WTC11 (cell line): ENCODE results near the gene LMOD1. TPM values are rescaled to one million over a fixed set of nuclear protein-coding genes. Genes with fewer than 3 reads are reported as not detected.
A peak's percentile ranks its signal among the peaks of the same experiment; 100 is the strongest.

ENCODE experiments used
- ATAC-seq: fragments of 200-7000 bp; cut with Tn5 transposase; 2 replicates; pipeline ENCODE4 v1.10.0; 2021; ENCODE audit warnings: mild to moderate bottlenecking, moderate library complexity
- CTCF ChIA-PET: fragments of 300-600 bp; sonication (Branson Sonifier 250); formaldehyde crosslinking; loops from one replicate; lab custom pipeline; 2021; ENCODE audit warnings: antibody characterized with exemption; lab: Charles Lee
- POLR2A ChIA-PET: fragments of 350-600 bp; sonication (Branson Sonifier 250); formaldehyde crosslinking; loops from one replicate; lab custom pipeline; 2021; ENCODE audit warnings: antibody characterized with exemption; lab: Charles Lee
- DNase-seq: peaks from one replicate; pipeline ENCODE4 v3.0.0; 2021; ENCODE audit warnings: low spot score
- H3K27ac Mint-ChIP-seq: 2 replicates; pipeline ENCODE4 v1.8.0; 2021; ENCODE audit warnings: mixed read lengths
- H3K27me3 Mint-ChIP-seq: 2 replicates; pipeline ENCODE4 v1.8.0; 2021; ENCODE audit warnings: low read depth, mild to moderate bottlenecking, moderate library complexity, mixed read lengths
- H3K36me3 Mint-ChIP-seq: 2 replicates; pipeline ENCODE4 v1.8.0; 2021; ENCODE audit warnings: mixed read lengths
- H3K4me1 Mint-ChIP-seq: 2 replicates; pipeline ENCODE4 v1.8.0; 2022; ENCODE audit warnings: mixed read lengths
- H3K4me3 Mint-ChIP-seq: 2 replicates; pipeline ENCODE4 v1.8.0; 2021; ENCODE audit warnings: mild to moderate bottlenecking, moderate library complexity, mixed read lengths
- H3K9me3 Mint-ChIP-seq: 2 replicates; pipeline ENCODE4 v1.8.0; 2021; ENCODE audit warnings: mixed read lengths
- ATF6 ChIP-seq: sonication (generic); formaldehyde crosslinking; IDR thresholded peaks from 2 replicates; pipeline ENCODE4 v1.8.1; 2023; ENCODE audit warnings: mild to moderate bottlenecking, missing genetic modification reagents
- CTCF ChIP-seq: fragments of 200-600 bp; IDR thresholded peaks from 2 replicates; pipeline ENCODE4 v1.8.0; 2022; ENCODE audit warnings: antibody characterized with exemption
- ERG ChIP-seq: fragments of 250-450 bp; sonication (Bioruptor Pico); IDR thresholded peaks from 2 replicates; pipeline ENCODE4 v1.8.0; 2021; ENCODE audit warnings: mild to moderate bottlenecking
- FOXJ3 ChIP-seq: sonication (generic); formaldehyde crosslinking; IDR thresholded peaks from 2 replicates; pipeline ENCODE4 v1.9.0; 2021; ENCODE audit warnings: missing genetic modification reagents, mild to moderate bottlenecking, borderline replicate concordance
- GTF2I ChIP-seq: fragments of 250-450 bp; sonication (Bioruptor Pico); conservative IDR thresholded peaks from 2 replicates; pipeline ENCODE4 v1.4.0; 2021; ENCODE audit warnings: mild to moderate bottlenecking
- HMGXB4 ChIP-seq: sonication (generic); formaldehyde crosslinking; IDR thresholded peaks from 2 replicates; pipeline ENCODE4 v1.8.1; 2023; ENCODE audit warnings: mild to moderate bottlenecking, moderate library complexity, missing genetic modification reagents
- KAT7 ChIP-seq: sonication (generic); formaldehyde crosslinking; IDR thresholded peaks from 2 replicates; pipeline ENCODE4 v1.8.1; 2023; ENCODE audit warnings: missing genetic modification reagents, mild to moderate bottlenecking, borderline replicate concordance
- NFYB ChIP-seq: sonication (generic); formaldehyde crosslinking; conservative IDR thresholded peaks from 2 replicates; pipeline ENCODE4 v1.8.0; 2022; ENCODE audit warnings: low read depth, missing genetic modification reagents
- NR1H2 ChIP-seq: sonication (generic); formaldehyde crosslinking; IDR thresholded peaks from 2 replicates; pipeline ENCODE4 v1.9.0; 2021; ENCODE audit warnings: mild to moderate bottlenecking, moderate library complexity, missing genetic modification reagents
- OVOL2 ChIP-seq: fragments of 250-450 bp; sonication (Bioruptor Pico); IDR thresholded peaks from 2 replicates; pipeline ENCODE4 v1.9.0; 2021; ENCODE audit warnings: mild to moderate bottlenecking, borderline replicate concordance
- PREB ChIP-seq: sonication (generic); formaldehyde crosslinking; IDR thresholded peaks from 2 replicates; pipeline ENCODE4 v1.8.1; 2022; ENCODE audit warnings: mild to moderate bottlenecking, missing genetic modification reagents, moderate library complexity, borderline replicate concordance
- PRRX2 ChIP-seq: fragments of 250-450 bp; sonication (Bioruptor Pico); IDR thresholded peaks from 2 replicates; pipeline ENCODE4 v1.8.0; 2021; ENCODE audit warnings: mild to moderate bottlenecking
- SMAD3 ChIP-seq: sonication (generic); formaldehyde crosslinking; IDR thresholded peaks from 2 replicates; pipeline ENCODE4 v1.8.0; 2022; ENCODE audit warnings: missing genetic modification reagents, mild to moderate bottlenecking, borderline replicate concordance
- SMAD4 ChIP-seq: sonication (generic); formaldehyde crosslinking; IDR thresholded peaks from 2 replicates; pipeline ENCODE4 v1.8.0; 2022; ENCODE audit warnings: mild to moderate bottlenecking, missing genetic modification reagents
- TCF7 ChIP-seq: sonication (generic); formaldehyde crosslinking; IDR thresholded peaks from 2 replicates; pipeline ENCODE4 v1.8.0; 2022; ENCODE audit warnings: mild to moderate bottlenecking, low read depth, missing genetic modification reagents, moderate library complexity
- TEAD1 ChIP-seq: sonication (generic); formaldehyde crosslinking; IDR thresholded peaks from 2 replicates; pipeline ENCODE4 v1.8.0; 2022; ENCODE audit warnings: mild to moderate bottlenecking, missing genetic modification reagents
- TEAD4 ChIP-seq: sonication (generic); formaldehyde crosslinking; IDR thresholded peaks from 2 replicates; pipeline ENCODE4 v1.8.0; 2022; ENCODE audit warnings: mild to moderate bottlenecking, missing genetic modification reagents
- ZMAT4 ChIP-seq: fragments of 250-450 bp; sonication (Bioruptor Pico); IDR thresholded peaks from 2 replicates; pipeline ENCODE4 v1.9.0; 2021; ENCODE audit warnings: mild to moderate bottlenecking
- ZNF138 ChIP-seq: sonication (generic); formaldehyde crosslinking; conservative IDR thresholded peaks from 2 replicates; pipeline ENCODE4 v1.8.1; 2022; ENCODE audit warnings: mild to moderate bottlenecking, moderate library complexity, missing genetic modification reagents
- ZNF263 ChIP-seq: sonication (generic); formaldehyde crosslinking; IDR thresholded peaks from 2 replicates; pipeline ENCODE4 v1.8.1; 2022; ENCODE audit warnings: low read depth, mild to moderate bottlenecking, moderate library complexity, missing genetic modification reagents
- ZNF671 ChIP-seq: fragments of 250-450 bp; sonication (Bioruptor Pico); IDR thresholded peaks from 2 replicates; pipeline ENCODE4 v1.8.0; 2021; ENCODE audit warnings: mild to moderate bottlenecking
- total RNA-seq: library from RNA; stranded (reverse); gene quantifications from 3 replicates; pipeline ENCODE4 v1.2.3, GENCODE V29; 2021
- TF ChIP-seq, protein P1 (sequence below): sonication (generic); formaldehyde crosslinking; IDR thresholded peaks from 2 replicates; pipeline ENCODE4 v1.8.0; 2022; ENCODE audit warnings: mild to moderate bottlenecking, missing genetic modification reagents
- TF ChIP-seq, protein P2 (sequence below): sonication (generic); formaldehyde crosslinking; IDR thresholded peaks from 2 replicates; pipeline ENCODE4 v1.8.1; 2023; ENCODE audit warnings: mild to moderate bottlenecking, missing genetic modification reagents, moderate library complexity
- TF ChIP-seq, protein P3 (sequence below): sonication (generic); formaldehyde crosslinking; conservative IDR thresholded peaks from 2 replicates; pipeline ENCODE4 v1.8.1; 2023; ENCODE audit warnings: mild to moderate bottlenecking, low read depth, missing genetic modification reagents, moderate library complexity

Gene LMOD1
- total RNA-seq, 1 experiment from 2014 or later, result 1.5 TPM

GRCh38 chr1:201888282-201889089 is 57.9 kb downstream of the LMOD1 start, which contains the start of gene SHISA4:
TSS of gene SHISA4 (plus strand) at chr1:201888898. CDS start at chr1:201888995, 97 bp downstream.
- peaks cover 36% of the 10 kb centered on the region for H3K27me3 Mint-ChIP-seq
- POLR2A ChIA-PET, result no interaction called here
- ATAC-seq (peak; percentile 67), DNase-seq (peak; percentile 63)
- H3K4me1 Mint-ChIP-seq, result peaks cover 17% of the 10 kb centered on the region
- no peaks in the 10 kb centered on the region for H3K36me3 Mint-ChIP-seq
- H3K4me3 Mint-ChIP-seq, result peak within 1 kb of the TSS; percentile 77
- H3K27ac Mint-ChIP-seq, result no peak within 1 kb of the TSS
- H3K9me3 Mint-ChIP-seq, result no peaks in the 10 kb centered on the region
- CTCF ChIA-PET, result interaction anchor here (0.7 to 2.8 kb wide), 6 partner anchors 11 to 350 kb away, joined by 3 to 19 read pairs (median 4); partner anchors contain the start of genes ELF3, LMOD1 and NAV1
- TF ChIP-seq ZMAT4 (CRISPR knock-in tag) (no peak), ZNF138 (CRISPR knock-in tag) (no peak), PREB (CRISPR knock-in tag) (no peak), TEAD4 (no peak), NFYB (CRISPR knock-in tag) (no peak), HMGXB4 (0 out of 2 replicates have a peak, but pooled peaks have one; percentile 57), ATF6 (no peak), ERG (no peak), ZNF671 (CRISPR knock-in tag) (no peak), TCF7 (no peak), TEAD1 (0 out of 2 replicates have a peak, but pooled peaks have one; percentile 12), FOXJ3 (no peak), SMAD4 (CRISPR knock-in tag) (no peak), PRRX2 (no peak), OVOL2 (CRISPR knock-in tag) (no peak), GTF2I (CRISPR knock-in tag) (no peak), CTCF (no peak), KAT7 (CRISPR knock-in tag) (no peak), SMAD3 (CRISPR knock-in tag) (no peak), NR1H2 (no peak), ZNF263 (no peak)
- TF ChIP-seq, protein P1, sequence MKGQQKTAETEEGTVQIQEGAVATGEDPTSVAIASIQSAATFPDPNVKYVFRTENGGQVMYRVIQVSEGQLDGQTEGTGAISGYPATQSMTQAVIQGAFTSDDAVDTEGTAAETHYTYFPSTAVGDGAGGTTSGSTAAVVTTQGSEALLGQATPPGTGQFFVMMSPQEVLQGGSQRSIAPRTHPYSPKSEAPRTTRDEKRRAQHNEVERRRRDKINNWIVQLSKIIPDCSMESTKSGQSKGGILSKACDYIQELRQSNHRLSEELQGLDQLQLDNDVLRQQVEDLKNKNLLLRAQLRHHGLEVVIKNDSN (CRISPR knock-in tag), result no peak
- TF ChIP-seq, protein P2, sequence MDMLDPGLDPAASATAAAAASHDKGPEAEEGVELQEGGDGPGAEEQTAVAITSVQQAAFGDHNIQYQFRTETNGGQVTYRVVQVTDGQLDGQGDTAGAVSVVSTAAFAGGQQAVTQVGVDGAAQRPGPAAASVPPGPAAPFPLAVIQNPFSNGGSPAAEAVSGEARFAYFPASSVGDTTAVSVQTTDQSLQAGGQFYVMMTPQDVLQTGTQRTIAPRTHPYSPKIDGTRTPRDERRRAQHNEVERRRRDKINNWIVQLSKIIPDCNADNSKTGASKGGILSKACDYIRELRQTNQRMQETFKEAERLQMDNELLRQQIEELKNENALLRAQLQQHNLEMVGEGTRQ (CRISPR knock-in tag), result no peak
- TF ChIP-seq, protein P3, sequence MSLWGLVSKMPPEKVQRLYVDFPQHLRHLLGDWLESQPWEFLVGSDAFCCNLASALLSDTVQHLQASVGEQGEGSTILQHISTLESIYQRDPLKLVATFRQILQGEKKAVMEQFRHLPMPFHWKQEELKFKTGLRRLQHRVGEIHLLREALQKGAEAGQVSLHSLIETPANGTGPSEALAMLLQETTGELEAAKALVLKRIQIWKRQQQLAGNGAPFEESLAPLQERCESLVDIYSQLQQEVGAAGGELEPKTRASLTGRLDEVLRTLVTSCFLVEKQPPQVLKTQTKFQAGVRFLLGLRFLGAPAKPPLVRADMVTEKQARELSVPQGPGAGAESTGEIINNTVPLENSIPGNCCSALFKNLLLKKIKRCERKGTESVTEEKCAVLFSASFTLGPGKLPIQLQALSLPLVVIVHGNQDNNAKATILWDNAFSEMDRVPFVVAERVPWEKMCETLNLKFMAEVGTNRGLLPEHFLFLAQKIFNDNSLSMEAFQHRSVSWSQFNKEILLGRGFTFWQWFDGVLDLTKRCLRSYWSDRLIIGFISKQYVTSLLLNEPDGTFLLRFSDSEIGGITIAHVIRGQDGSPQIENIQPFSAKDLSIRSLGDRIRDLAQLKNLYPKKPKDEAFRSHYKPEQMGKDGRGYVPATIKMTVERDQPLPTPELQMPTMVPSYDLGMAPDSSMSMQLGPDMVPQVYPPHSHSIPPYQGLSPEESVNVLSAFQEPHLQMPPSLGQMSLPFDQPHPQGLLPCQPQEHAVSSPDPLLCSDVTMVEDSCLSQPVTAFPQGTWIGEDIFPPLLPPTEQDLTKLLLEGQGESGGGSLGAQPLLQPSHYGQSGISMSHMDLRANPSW (CRISPR knock-in tag), result no peak
